HEK293 (cell line): Measurements from ENCODE around the gene HEBP2.

Experiments
- CTCF ChIA-PET: fragments of 350-600 bp; formaldehyde crosslinking; extraction: SDS; loops from one replicate; lab custom pipeline; 2021; ENCODE audit warnings: antibody characterized with exemption; lab: Yijun Ruan, JAX
- POLR2A ChIA-PET: fragments of 300-600 bp; formaldehyde crosslinking; extraction: SDS; loops from one replicate; lab custom pipeline; 2020; ENCODE audit warnings: antibody characterized with exemption, inconsistent platforms; lab: Yijun Ruan, JAX
- H3K27ac ChIP-seq: fragments of 200-500 bp; sonication (Bioruptor generic); 2 replicates; pipeline ENCODE4 v1.5.1; 2014; ENCODE audit warnings: low read depth, low read length, control low read depth, inconsistent platforms; ENCODE audit errors: extremely low read depth
- H3K36me3 ChIP-seq, 2 experiments: fragments of 200-500 bp in 1 of 2; sonication (Bioruptor generic) in 1 of 2; 1 replicate in 1 of 2; 2 replicates in 1 of 2; pipeline ENCODE4 v1.5.1; 2014 to 2017; ENCODE audit warnings: inconsistent platforms in 2 of 2, low read length in 2 of 2; ENCODE audit not compliant: control insufficient read depth in 2 of 2, insufficient read depth in 1 of 2
- H3K4me1 ChIP-seq: fragments of 200-500 bp; sonication (Bioruptor generic); 2 replicates; pipeline ENCODE4 v1.5.1; 2014; ENCODE audit warnings: mild to moderate bottlenecking, low read length, inconsistent platforms; ENCODE audit not compliant: control insufficient read depth, insufficient read depth
- H3K4me3 ChIP-seq: 2 replicates; pipeline ENCODE4 v1.5.1; 2011; ENCODE audit warnings: low read depth, mild to moderate bottlenecking, control low read depth, low read length, moderate library complexity
- H3K9me3 ChIP-seq: fragments of 200-500 bp; sonication (Bioruptor generic); 2 replicates; pipeline ENCODE4 v1.5.1; 2014; ENCODE audit warnings: low read depth, low read length, inconsistent platforms; ENCODE audit not compliant: control insufficient read depth, insufficient read depth
- GLIS2 ChIP-seq: fragments of 450-650 bp; formaldehyde crosslinking; IDR thresholded peaks from 2 replicates; pipeline ENCODE4 v1.5.1; 2016; ENCODE audit warnings: missing biosample characterization, missing genetic modification characterization
- HOXC10 ChIP-seq: sonication (generic); formaldehyde crosslinking; IDR thresholded peaks from 2 replicates; pipeline ENCODE4 v1.8.1; 2023; ENCODE audit warnings: mild to moderate bottlenecking, missing genetic modification reagents
- KLF8 ChIP-seq: fragments of 450-650 bp; formaldehyde crosslinking; IDR thresholded peaks from 2 replicates; pipeline ENCODE4 v1.5.1; 2016; ENCODE audit warnings: missing biosample characterization, missing genetic modification characterization
- MYNN ChIP-seq: fragments of 450-650 bp; formaldehyde crosslinking; IDR thresholded peaks from 2 replicates; pipeline ENCODE4 v1.5.1; 2016; ENCODE audit warnings: missing biosample characterization, missing genetic modification characterization, borderline replicate concordance
- PRDM1 ChIP-seq: fragments of 450-650 bp; formaldehyde crosslinking; IDR thresholded peaks from 2 replicates; pipeline ENCODE4; 2016; ENCODE audit warnings: missing biosample characterization, missing genetic modification characterization
- WT1 ChIP-seq: fragments of 450-650 bp; formaldehyde crosslinking; IDR thresholded peaks from 2 replicates; pipeline ENCODE4 v1.5.1; 2016; ENCODE audit warnings: missing biosample characterization, missing genetic modification characterization
- ZFP37 ChIP-seq: fragments of 450-650 bp; formaldehyde crosslinking; IDR thresholded peaks from 2 replicates; pipeline ENCODE4 v1.5.1; 2016; ENCODE audit warnings: missing biosample characterization, missing genetic modification characterization
- ZNF184 ChIP-seq: fragments of 450-650 bp; IDR thresholded peaks from 2 replicates; pipeline ENCODE4 v1.5.1; 2018; ENCODE audit warnings: missing biosample characterization, mild to moderate bottlenecking, missing genetic modification characterization
- ZNF416 ChIP-seq: fragments of 450-650 bp; formaldehyde crosslinking; IDR thresholded peaks from 2 replicates; pipeline ENCODE4 v1.5.1; 2016; ENCODE audit warnings: missing biosample characterization, missing genetic modification characterization
- ZNF521 ChIP-seq: fragments of 450-650 bp; formaldehyde crosslinking; IDR thresholded peaks from 2 replicates; pipeline ENCODE4 v1.5.1; 2017; ENCODE audit warnings: missing biosample characterization, mild to moderate bottlenecking, missing genetic modification characterization
- ZNF596 ChIP-seq: fragments of 450-650 bp; IDR thresholded peaks from 2 replicates; pipeline ENCODE4 v1.5.0; 2018; ENCODE audit warnings: missing biosample characterization, mild to moderate bottlenecking, missing genetic modification characterization, moderate library complexity
- TF ChIP-seq, protein P1 (sequence below): fragments of 450-650 bp; formaldehyde crosslinking; IDR thresholded peaks from 2 replicates; pipeline ENCODE4 v1.5.1; 2017; ENCODE audit warnings: missing biosample characterization, missing genetic modification characterization
- TF ChIP-seq, protein P2 (sequence below): fragments of 450-650 bp; formaldehyde crosslinking; IDR thresholded peaks from 2 replicates; pipeline ENCODE4 v1.5.1; 2016; ENCODE audit warnings: missing biosample characterization, missing genetic modification characterization, borderline replicate concordance
- TF ChIP-seq, protein P3 (sequence below): fragments of 450-650 bp; formaldehyde crosslinking; IDR thresholded peaks from 2 replicates; pipeline ENCODE4 v1.5.1; 2016; ENCODE audit warnings: missing biosample characterization, missing genetic modification characterization, borderline replicate concordance
- TF ChIP-seq, protein P4 (sequence below): fragments of 450-650 bp; formaldehyde crosslinking; IDR thresholded peaks from 2 replicates; pipeline ENCODE4 v1.5.1; 2017; ENCODE audit warnings: missing biosample characterization, missing genetic modification characterization

Gene HEBP2

DNA sequence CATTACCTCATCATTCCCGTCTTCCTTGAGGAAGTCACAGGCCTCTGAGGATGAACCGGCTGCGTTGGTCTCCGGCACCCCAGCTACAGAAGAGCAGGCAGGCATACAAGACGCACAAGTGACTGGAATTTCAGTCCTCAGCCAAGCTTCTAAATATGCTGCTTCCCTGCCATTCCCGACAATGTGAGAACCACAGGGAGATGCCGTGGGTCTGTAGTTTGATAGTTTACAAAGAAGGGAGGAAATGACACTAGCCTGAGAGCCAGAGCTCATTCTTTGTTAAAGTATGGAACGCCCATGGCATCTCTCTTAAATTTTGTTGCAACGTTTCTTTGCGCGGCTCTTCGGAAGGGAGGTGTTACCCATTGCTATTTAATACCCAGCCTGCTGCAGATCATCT, 25.7 kb downstream of the HEBP2 start:
- Histone ChIP-seq H3K27ac (no peak overlapping the region), H3K36me3 (peaks cover 0 to 37% of the 10 kb centered on the region in 2 experiments; a peak in 2 of 3 replicates), H3K4me1 (no peaks in the 10 kb centered on the region), H3K9me3 (no peaks in the 10 kb centered on the region), H3K4me3 (no peak overlapping the region)
- TF ChIP-seq KLF8 (tag by site-specific recombination): no peak
- ChIA-PET POLR2A (no interaction called here), CTCF (interaction anchor here (0.7 to 7.5 kb wide), 31 partner anchors 8 to 343 kb away, joined by 3 to 125 read pairs (median 5); no protein-coding TSS in a partner anchor)

DNA sequence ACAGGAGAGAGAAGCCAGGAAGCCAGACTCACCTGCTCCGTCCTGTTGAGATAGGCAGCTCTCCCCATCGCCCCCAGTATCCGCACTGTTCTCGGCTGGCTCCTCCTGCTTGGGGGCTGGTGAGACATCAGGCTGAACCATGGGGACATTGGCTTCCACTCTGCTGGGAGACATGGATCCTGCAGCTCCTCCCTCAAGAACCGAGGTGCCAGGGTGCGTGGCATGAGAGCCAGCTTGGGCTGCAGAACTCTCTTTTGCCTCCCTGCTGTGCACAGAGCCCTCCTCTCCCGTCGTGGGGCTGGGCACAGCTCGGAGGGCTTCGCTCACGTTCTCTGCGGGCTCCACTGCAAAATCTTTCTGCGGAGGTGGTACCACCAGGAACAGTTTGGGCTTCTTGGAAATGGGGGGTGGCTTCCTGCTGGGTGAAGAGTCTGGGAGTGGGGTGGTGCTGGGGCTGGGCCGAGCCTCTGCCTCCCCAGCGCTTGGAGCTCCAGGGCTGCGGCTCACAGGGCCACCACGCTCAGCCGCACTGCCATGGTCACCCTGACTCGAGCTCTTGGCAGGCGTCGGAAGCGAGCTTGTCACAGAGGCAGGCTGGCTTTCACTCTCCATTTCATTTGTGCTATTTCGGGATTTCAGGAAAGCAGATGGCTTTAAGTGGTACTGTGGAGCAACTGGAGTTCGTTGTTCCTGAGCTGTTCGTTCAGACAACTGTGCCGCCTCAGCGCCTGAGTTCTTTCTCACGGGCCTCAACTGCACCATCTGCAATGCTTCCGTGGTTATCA, 26.5 kb downstream of the HEBP2 start:
- H3K4me1 ChIP-seq: no peaks in the 10 kb centered on the region
- no peak overlapping the region for H3K4me3 ChIP-seq
- POLR2A ChIA-PET: no interaction called here
- TF ChIP-seq GLIS2 (tag by site-specific recombination): no peak
- TF ChIP-seq, protein P1, sequence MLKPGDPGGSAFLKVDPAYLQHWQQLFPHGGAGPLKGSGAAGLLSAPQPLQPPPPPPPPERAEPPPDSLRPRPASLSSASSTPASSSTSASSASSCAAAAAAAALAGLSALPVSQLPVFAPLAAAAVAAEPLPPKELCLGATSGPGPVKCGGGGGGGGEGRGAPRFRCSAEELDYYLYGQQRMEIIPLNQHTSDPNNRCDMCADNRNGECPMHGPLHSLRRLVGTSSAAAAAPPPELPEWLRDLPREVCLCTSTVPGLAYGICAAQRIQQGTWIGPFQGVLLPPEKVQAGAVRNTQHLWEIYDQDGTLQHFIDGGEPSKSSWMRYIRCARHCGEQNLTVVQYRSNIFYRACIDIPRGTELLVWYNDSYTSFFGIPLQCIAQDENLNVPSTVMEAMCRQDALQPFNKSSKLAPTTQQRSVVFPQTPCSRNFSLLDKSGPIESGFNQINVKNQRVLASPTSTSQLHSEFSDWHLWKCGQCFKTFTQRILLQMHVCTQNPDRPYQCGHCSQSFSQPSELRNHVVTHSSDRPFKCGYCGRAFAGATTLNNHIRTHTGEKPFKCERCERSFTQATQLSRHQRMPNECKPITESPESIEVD (tag by site-specific recombination): no peak
- TF ChIP-seq PRDM1 (tag by site-specific recombination): no peak
- no peak for TF ChIP-seq ZNF521 (tag by site-specific recombination)
- TF ChIP-seq, protein P2, sequence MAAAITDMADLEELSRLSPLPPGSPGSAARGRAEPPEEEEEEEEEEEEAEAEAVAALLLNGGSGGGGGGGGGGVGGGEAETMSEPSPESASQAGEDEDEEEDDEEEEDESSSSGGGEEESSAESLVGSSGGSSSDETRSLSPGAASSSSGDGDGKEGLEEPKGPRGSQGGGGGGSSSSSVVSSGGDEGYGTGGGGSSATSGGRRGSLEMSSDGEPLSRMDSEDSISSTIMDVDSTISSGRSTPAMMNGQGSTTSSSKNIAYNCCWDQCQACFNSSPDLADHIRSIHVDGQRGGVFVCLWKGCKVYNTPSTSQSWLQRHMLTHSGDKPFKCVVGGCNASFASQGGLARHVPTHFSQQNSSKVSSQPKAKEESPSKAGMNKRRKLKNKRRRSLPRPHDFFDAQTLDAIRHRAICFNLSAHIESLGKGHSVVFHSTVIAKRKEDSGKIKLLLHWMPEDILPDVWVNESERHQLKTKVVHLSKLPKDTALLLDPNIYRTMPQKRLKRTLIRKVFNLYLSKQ (tag by site-specific recombination): no peak
- no peak for TF ChIP-seq WT1
- TF ChIP-seq, protein P3, sequence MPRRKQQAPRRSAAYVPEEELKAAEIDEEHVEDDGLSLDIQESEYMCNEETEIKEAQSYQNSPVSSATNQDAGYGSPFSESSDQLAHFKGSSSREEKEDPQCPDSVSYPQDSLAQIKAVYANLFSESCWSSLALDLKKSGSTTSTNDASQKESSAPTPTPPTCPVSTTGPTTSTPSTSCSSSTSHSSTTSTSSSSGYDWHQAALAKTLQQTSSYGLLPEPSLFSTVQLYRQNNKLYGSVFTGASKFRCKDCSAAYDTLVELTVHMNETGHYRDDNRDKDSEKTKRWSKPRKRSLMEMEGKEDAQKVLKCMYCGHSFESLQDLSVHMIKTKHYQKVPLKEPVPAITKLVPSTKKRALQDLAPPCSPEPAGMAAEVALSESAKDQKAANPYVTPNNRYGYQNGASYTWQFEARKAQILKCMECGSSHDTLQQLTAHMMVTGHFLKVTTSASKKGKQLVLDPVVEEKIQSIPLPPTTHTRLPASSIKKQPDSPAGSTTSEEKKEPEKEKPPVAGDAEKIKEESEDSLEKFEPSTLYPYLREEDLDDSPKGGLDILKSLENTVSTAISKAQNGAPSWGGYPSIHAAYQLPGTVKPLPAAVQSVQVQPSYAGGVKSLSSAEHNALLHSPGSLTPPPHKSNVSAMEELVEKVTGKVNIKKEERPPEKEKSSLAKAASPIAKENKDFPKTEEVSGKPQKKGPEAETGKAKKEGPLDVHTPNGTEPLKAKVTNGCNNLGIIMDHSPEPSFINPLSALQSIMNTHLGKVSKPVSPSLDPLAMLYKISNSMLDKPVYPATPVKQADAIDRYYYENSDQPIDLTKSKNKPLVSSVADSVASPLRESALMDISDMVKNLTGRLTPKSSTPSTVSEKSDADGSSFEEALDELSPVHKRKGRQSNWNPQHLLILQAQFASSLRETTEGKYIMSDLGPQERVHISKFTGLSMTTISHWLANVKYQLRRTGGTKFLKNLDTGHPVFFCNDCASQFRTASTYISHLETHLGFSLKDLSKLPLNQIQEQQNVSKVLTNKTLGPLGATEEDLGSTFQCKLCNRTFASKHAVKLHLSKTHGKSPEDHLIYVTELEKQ: no peak
- no peak for TF ChIP-seq MYNN (tag by site-specific recombination)
- no peak for TF ChIP-seq ZFP37 (tag by site-specific recombination)
- TF ChIP-seq ZNF596 (tag by site-specific recombination): no peak
- TF ChIP-seq ZNF416 (tag by site-specific recombination): no peak
- TF ChIP-seq, protein P4, sequence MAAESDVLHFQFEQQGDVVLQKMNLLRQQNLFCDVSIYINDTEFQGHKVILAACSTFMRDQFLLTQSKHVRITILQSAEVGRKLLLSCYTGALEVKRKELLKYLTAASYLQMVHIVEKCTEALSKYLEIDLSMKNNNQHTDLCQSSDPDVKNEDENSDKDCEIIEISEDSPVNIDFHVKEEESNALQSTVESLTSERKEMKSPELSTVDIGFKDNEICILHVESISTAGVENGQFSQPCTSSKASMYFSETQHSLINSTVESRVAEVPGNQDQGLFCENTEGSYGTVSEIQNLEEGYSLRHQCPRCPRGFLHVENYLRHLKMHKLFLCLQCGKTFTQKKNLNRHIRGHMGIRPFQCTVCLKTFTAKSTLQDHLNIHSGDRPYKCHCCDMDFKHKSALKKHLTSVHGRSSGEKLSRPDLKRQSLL (tag by site-specific recombination): no peak
- no peak for TF ChIP-seq ZNF184 (tag by site-specific recombination)
- no peak for TF ChIP-seq HOXC10 (CRISPR knock-in tag)
- peaks cover 0 to 37% of the 10 kb centered on the region in 2 experiments; a peak in 1 of 3 replicates for H3K36me3 ChIP-seq
- no peak overlapping the region for H3K27ac ChIP-seq
- H3K9me3 ChIP-seq: no peaks in the 10 kb centered on the region
- CTCF ChIA-PET: interaction anchor here (0.6 to 7.5 kb wide), 17 partner anchors 9 to 342 kb away, joined by 3 to 125 read pairs (median 6); no protein-coding TSS in a partner anchor
